ENCODE measurements around the gene WASHC2A. TPM values are rescaled to one million over a fixed set of nuclear protein-coding genes. Genes with fewer than 3 reads are reported as not detected.
"Not testable (repeated sequence)": the region's sequence is repeated elsewhere in the genome, so short reads cannot be mapped to it uniquely, and the experiment has no call there.

WASHC2A gene
- 16.9 and 19.4 TPM in 2 replicates for total RNA-seq (2014; rRNA removed; shearing (Covaris generic))

- H3K4me3 ChIP-seq (ENCODE audit: insufficient read depth, low read depth, low read length): peak within 1 kb of the TSS; percentile 57
- H3K27me3 ChIP-seq (ENCODE audit: control insufficient read depth, insufficient read depth, low read length); H3K36me3 ChIP-seq (replicated peaks; ENCODE audit: control insufficient read depth, insufficient read depth, low read length): not testable (repeated sequence)
- DNase-seq: peak; percentile 81
Measured at GRCh38 chr10:50067546-50068351, at the start of gene WASHC2A. Gene WASHC2A (plus strand): TSS chr10:50067954. CDS start chr10:50068006, 52 bp downstream.

GRCh38 chr10:50019279-50019678 is 48.5 kb upstream of the WASHC2A start:
- H3K27me3 ChIP-seq (ENCODE audit: control insufficient read depth, insufficient read depth, low read length); H3K36me3 ChIP-seq (replicated peaks; ENCODE audit: control insufficient read depth, insufficient read depth, low read length); H3K4me3 ChIP-seq (ENCODE audit: insufficient read depth, low read depth, low read length); DNase-seq: not testable (repeated sequence)

- H3K4me3 ChIP-seq (ENCODE audit: insufficient read depth, low read depth, low read length); H3K27me3 ChIP-seq (ENCODE audit: control insufficient read depth, insufficient read depth, low read length); DNase-seq; H3K36me3 ChIP-seq (replicated peaks; ENCODE audit: control insufficient read depth, insufficient read depth, low read length): not testable (repeated sequence)
Measured at GRCh38 chr10:50020451-50021024, 47.2 kb upstream of the WASHC2A start.

GRCh38 chr10:50021646-50022045 is 46.1 kb upstream of the WASHC2A start:
- DNase-seq: no peak
- no peaks in the 10 kb centered on the region for H3K27me3 ChIP-seq (ENCODE audit: control insufficient read depth, insufficient read depth, low read length)
- no peak overlapping the region for H3K4me3 ChIP-seq (ENCODE audit: insufficient read depth, low read depth, low read length)
- H3K36me3 ChIP-seq (replicated peaks; ENCODE audit: control insufficient read depth, insufficient read depth, low read length): no peaks in the 10 kb centered on the region

- H3K36me3 ChIP-seq (replicated peaks; ENCODE audit: control insufficient read depth, insufficient read depth, low read length); DNase-seq: not testable (repeated sequence)
Measured at GRCh38 chr10:50024716-50025383, 42.9 kb upstream of the WASHC2A start.

GRCh38 chr10:50025627-50026026 is 42.1 kb upstream of the WASHC2A start:
- DNase-seq: no peak
- Histone ChIP-seq H3K4me3 (ENCODE audit: insufficient read depth, low read depth, low read length) (no peak overlapping the region), H3K27me3 (ENCODE audit: control insufficient read depth, insufficient read depth, low read length) (no peaks in the 10 kb centered on the region), H3K36me3 (replicated peaks; ENCODE audit: control insufficient read depth, insufficient read depth, low read length) (no peaks in the 10 kb centered on the region)

More at GRCh38 chr10:50024716-50025383, 42.9 kb upstream of the WASHC2A start:
- not testable (repeated sequence) for H3K27me3 ChIP-seq (ENCODE audit: control insufficient read depth, insufficient read depth, low read length); H3K4me3 ChIP-seq (ENCODE audit: insufficient read depth, low read depth, low read length)

- Histone ChIP-seq H3K27me3 (ENCODE audit: control insufficient read depth, insufficient read depth, low read length) (no peaks in the 10 kb centered on the region), H3K4me3 (ENCODE audit: insufficient read depth, low read depth, low read length) (no peak overlapping the region), H3K36me3 (replicated peaks; ENCODE audit: control insufficient read depth, insufficient read depth, low read length) (no peaks in the 10 kb centered on the region)
- no peak for DNase-seq
Measured at GRCh38 chr10:50027195-50027594, 40.6 kb upstream of the WASHC2A start.

GRCh38 chr10:50033481-50033880 is 34.3 kb upstream of the WASHC2A start:
- H3K27me3 ChIP-seq (ENCODE audit: control insufficient read depth, insufficient read depth, low read length): no peaks in the 10 kb centered on the region; the same call in 1 of the 2 replicates
- no peak overlapping the region for H3K4me3 ChIP-seq (ENCODE audit: insufficient read depth, low read depth, low read length)
- no peaks in the 10 kb centered on the region for H3K36me3 ChIP-seq (replicated peaks; ENCODE audit: control insufficient read depth, insufficient read depth, low read length)
- DNase-seq: no peak

- not testable (repeated sequence) for H3K27me3 ChIP-seq (ENCODE audit: control insufficient read depth, insufficient read depth, low read length); DNase-seq; H3K4me3 ChIP-seq (ENCODE audit: insufficient read depth, low read depth, low read length); H3K36me3 ChIP-seq (replicated peaks; ENCODE audit: control insufficient read depth, insufficient read depth, low read length)
Measured at GRCh38 chr10:50035337-50035736, 32.4 kb upstream of the WASHC2A start.

- no peaks in the 10 kb centered on the region for H3K36me3 ChIP-seq (replicated peaks; ENCODE audit: control insufficient read depth, insufficient read depth, low read length)
- no peaks in the 10 kb centered on the region for H3K27me3 ChIP-seq (ENCODE audit: control insufficient read depth, insufficient read depth, low read length)
- no peak overlapping the region for H3K4me3 ChIP-seq (ENCODE audit: insufficient read depth, low read depth, low read length)
- no peak for DNase-seq
Measured at GRCh38 chr10:50044941-50045664, 22.7 kb upstream of the WASHC2A start.

GRCh38 chr10:50046457-50046856 is 21.3 kb upstream of the WASHC2A start:
- not testable (repeated sequence) for H3K27me3 ChIP-seq (ENCODE audit: control insufficient read depth, insufficient read depth, low read length); DNase-seq

GRCh38 chr10:50047594-50047993 is 20.2 kb upstream of the WASHC2A start:
- not testable (repeated sequence) for H3K36me3 ChIP-seq (replicated peaks; ENCODE audit: control insufficient read depth, insufficient read depth, low read length)

More at GRCh38 chr10:50046457-50046856, 21.3 kb upstream of the WASHC2A start:
- not testable (repeated sequence) for H3K36me3 ChIP-seq (replicated peaks; ENCODE audit: control insufficient read depth, insufficient read depth, low read length); H3K4me3 ChIP-seq (ENCODE audit: insufficient read depth, low read depth, low read length)

GRCh38 chr10:50051995-50052660 is 15.6 kb upstream of the WASHC2A start:
- DNase-seq; H3K27me3 ChIP-seq (ENCODE audit: control insufficient read depth, insufficient read depth, low read length); H3K4me3 ChIP-seq (ENCODE audit: insufficient read depth, low read depth, low read length); H3K36me3 ChIP-seq (replicated peaks; ENCODE audit: control insufficient read depth, insufficient read depth, low read length): not testable (repeated sequence)

More at GRCh38 chr10:50047594-50047993, 20.2 kb upstream of the WASHC2A start:
- DNase-seq; H3K27me3 ChIP-seq (ENCODE audit: control insufficient read depth, insufficient read depth, low read length); H3K4me3 ChIP-seq (ENCODE audit: insufficient read depth, low read depth, low read length): not testable (repeated sequence)

Data from H7 (cell line).